GM13976 (cell line): ENCODE results near the gene FAAP20.

Source experiments
- DNase-seq: peaks from one replicate; pipeline ENCODE4 v3.0.0; 2012; ENCODE audit warnings: low spot score
- in situ Hi-C: fragments of 300-500 bp; cut with MboI; formaldehyde crosslinking; loops from one replicate; pipeline ENCODE4 v1.12.0; 2022; ENCODE audit warnings: low sequenced_read_pairs, mixed read lengths, inconsistent platforms; ENCODE audit not compliant: unreplicated experiment
- TF ChIP-seq, protein P1 (sequence below): IDR thresholded peaks from 2 replicates; pipeline ENCODE4 v1.5.1; 2012; ENCODE audit warnings: borderline replicate concordance, mild to moderate bottlenecking; ENCODE audit not compliant: insufficient read depth; ENCODE audit errors: extremely low read depth, missing control alignments, control extremely low read depth

FAAP20 gene

DNA sequence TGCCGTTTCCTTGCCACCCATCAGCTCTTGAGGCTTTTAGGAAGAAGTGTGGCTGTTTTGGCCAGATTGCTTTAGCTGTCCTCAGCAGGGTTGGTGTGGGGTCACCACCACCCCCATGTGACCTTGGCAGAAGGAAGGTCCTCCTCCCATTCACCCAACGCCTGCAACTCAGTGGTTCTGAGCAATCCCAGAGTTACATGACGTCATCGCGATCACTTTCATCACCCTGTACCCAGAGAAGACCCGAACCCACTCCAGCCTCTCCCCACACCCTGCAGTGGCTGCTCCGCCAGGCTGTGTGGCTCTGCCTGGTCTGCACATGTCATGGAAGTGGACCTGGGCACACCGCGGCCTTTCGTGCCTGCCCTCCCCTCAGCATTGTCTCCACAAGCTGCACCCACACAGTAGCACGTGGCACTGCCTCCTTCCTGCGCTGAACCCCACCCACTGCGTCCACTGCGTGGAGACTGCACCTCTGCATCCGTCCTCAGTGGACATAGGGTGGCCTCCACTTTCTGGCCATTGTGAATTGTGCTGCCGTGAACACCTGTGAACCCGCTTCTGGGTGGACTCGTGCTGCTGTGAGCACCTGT lies 16.5 kb downstream of the FAAP20 start:
- DNase-seq = no peak
- in situ Hi-C loops = no loop called here
- TF ChIP-seq, protein P1, sequence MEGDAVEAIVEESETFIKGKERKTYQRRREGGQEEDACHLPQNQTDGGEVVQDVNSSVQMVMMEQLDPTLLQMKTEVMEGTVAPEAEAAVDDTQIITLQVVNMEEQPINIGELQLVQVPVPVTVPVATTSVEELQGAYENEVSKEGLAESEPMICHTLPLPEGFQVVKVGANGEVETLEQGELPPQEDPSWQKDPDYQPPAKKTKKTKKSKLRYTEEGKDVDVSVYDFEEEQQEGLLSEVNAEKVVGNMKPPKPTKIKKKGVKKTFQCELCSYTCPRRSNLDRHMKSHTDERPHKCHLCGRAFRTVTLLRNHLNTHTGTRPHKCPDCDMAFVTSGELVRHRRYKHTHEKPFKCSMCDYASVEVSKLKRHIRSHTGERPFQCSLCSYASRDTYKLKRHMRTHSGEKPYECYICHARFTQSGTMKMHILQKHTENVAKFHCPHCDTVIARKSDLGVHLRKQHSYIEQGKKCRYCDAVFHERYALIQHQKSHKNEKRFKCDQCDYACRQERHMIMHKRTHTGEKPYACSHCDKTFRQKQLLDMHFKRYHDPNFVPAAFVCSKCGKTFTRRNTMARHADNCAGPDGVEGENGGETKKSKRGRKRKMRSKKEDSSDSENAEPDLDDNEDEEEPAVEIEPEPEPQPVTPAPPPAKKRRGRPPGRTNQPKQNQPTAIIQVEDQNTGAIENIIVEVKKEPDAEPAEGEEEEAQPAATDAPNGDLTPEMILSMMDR = no peak

DNA sequence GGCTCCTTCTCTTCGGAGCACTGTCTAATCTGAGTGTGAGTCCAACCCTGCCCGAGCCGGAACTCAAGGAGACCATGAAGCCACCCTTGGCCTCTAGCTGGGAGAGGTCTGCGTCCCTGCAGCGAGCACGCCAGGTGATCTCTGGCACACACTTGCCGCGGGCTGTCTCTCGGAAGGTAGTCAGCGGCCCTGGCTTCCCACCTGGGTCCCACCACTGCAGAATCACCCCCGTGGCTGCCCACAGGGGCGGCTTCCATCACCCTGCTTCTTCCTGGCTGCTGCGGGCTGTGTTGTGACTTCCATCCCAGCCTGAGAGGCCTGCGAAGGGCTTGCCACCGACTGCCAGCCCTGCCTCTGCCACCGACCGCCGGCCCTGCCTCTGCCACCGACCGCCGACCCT lies 17.0 kb downstream of the FAAP20 start:
- in situ Hi-C loops = no loop called here
- DNase-seq = no peak
- TF ChIP-seq, protein P1 = no peak

DNA sequence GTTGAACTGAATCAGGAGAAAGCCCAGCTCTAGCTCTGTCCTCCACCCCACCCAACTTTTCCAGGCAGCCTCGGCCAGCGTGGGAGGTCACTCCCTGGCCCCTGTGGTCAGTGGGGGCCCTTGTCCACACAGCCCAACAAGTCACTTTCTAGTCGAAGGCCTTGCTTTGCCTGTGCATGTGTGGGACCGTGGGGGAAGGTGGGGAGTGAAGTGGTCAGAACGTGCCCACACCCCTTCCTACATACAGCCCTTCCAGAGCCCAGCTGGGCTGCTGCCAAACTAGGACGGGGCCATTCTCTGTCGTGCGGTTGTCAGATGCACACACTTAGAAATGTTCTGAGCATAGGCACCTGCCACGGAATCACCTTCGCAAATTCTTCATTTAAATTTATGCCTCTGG lies 18.0 kb downstream of the FAAP20 start:
- in situ Hi-C loops = no loop called here
- DNase-seq = no peak
- TF ChIP-seq, protein P1 = no peak

DNA sequence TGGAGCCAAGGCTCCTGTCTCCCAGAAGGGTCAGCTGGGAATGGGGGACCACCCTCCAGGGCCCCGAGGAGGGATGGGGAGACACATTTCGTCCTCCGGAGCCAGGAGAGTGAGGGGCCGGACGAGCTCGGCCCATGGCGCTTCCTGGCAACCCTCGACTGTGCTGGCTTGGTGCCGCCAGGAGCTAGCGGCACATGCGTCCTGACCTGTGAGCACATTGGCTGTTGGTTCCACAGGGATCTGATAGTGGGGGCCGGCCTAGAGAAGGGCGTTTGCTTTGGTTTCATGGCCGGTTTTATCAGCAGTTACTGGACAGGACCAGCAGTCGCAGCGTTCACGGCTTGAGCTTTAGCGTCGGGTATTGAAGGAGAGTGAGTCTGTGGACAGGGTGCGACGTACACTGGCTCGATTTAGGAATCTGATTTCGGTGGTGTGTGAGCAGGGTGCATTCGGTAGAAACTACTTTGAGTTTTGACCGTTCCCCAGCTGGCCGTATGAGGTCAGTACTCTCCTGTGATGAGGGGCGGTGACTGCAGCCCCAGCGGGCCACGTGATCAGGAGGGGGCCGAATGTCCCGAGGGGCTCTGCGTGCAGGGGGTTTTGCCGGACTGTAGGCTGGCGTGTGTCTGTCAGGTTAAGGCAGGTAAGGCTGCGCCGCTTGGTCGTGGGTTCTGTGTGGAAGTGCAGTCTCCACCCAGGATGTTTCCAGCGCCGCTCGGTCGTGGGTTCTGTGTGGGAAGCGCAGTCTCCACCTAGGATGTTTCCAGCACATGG lies 18.7 kb downstream of the FAAP20 start:
- TF ChIP-seq, protein P1 = no peak
- in situ Hi-C loops = no loop called here
- DNase-seq = no peak

DNA sequence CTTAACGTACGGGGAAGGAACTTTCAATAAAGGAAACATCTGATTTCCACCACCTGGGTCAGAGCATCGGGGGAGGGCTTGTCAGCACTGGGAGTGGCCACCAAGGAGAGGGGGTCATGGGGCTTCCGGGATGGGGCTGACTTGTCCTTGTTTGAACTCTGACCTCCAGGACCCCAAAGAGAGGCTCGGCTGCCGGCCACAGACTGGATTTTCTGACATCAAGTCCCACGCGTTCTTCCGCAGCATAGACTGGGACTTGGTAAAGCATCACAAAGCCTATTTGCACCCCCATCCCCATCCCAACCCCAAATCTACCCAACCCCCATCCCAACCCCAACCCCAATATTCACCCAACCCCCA lies 19.5 kb downstream of the FAAP20 start:
- DNase-seq = no peak

DNA sequence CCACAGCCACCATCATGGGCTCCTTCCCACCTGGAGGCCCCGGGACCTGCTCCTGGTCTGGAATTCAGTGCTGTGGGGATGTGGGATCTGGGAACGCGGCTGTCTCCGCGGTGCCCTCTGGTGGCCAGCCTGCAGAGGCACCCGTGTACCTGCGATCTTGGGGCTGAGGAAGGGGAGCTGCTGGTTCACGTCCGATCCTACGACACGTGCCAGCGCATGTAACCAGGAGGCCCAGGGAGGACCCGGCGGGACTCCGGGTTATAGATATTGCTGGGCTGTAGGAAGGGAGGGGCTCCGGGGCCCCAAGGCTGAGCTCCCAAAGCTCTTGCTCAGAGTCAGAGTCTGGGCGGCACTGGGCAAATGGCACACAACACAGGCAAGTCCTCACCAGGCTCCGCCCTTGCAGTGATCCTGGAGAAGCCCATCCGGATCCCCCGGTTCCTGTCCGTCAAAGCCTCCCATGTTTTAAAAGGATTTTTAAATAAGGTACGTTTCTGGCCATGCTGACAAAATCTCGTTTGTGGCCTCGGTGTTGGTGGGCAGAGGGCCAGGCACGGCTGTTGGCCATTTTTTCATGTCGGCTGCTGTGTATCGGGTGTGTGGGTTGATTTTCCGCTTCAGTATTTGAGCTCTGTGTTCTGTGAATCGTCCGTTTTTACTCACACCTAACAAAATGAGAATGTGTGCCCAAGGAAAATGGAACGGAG lies 20.1 kb downstream of the FAAP20 start:
- TF ChIP-seq, protein P1 = peak; percentile 83
- in situ Hi-C loops = no loop called here
- peak; percentile 88 for DNase-seq

More for the DNA sequence above, 19.5 kb downstream of the FAAP20 start:
- TF ChIP-seq, protein P1 = no peak
- in situ Hi-C loops = no loop called here
